Measurements from ENCODE around the gene HERC3. TPM values are rescaled to one million over a fixed set of nuclear protein-coding genes. Genes with fewer than 3 reads are reported as not detected.

HERC3 gene
- total RNA-seq, 1 experiment from 2014 or later = 17.3 TPM

DNA sequence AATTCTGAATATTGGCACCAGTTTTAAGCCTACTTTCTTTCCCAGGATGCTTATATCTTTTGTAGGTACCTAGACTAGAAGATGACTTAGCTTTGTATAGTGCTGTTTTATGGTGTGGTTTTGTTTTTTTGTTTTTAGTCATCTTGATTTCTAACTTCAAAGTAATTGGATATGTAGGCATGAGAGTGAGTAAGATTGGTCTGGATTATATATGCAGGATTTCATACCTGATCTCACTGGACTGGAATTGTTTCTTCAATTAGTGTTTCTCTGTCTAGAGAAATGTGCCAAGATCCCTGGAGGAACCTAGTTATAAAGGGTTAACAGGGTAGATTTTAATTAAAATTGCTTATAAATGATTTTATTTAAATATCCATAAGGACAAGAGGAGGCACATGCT is 82.3 kb downstream of the HERC3 start:
- H3K4me1 Mint-ChIP-seq (ENCODE audit: low read depth, unreplicated experiment) = no peaks in the 10 kb centered on the region
- no peak for TF ChIP-seq CTCF (IDR thresholded peaks at IDR 0.05; ENCODE audit: unreplicated experiment)
- intact Hi-C loops (cut with micrococcal nuclease; ENCODE audit: unreplicated experiment) = no loop called here
- BruUV-seq (replicated peaks) = no TSS peak
- H3K27ac Mint-ChIP-seq (ENCODE audit: unreplicated experiment) = no peak overlapping the region
- no peaks in the 10 kb centered on the region for H3K36me3 Mint-ChIP-seq (ENCODE audit: insufficient read depth, unreplicated experiment)
- H3K9me3 Mint-ChIP-seq (ENCODE audit: low read depth, unreplicated experiment) = no peaks in the 10 kb centered on the region
- no peak for DNase-seq
- CTCF ChIA-PET = no interaction called here
- no peak overlapping the region for H3K4me3 Mint-ChIP-seq (ENCODE audit: low read depth, unreplicated experiment)
- H3K27me3 Mint-ChIP-seq (ENCODE audit: unreplicated experiment) = no peaks in the 10 kb centered on the region

GRCh38 chr4:88674979-88675378 is 82.7 kb downstream of the HERC3 start:
- no TSS peak for BruUV-seq (replicated peaks)
- no peaks in the 10 kb centered on the region for H3K27me3 Mint-ChIP-seq (ENCODE audit: unreplicated experiment)
- no peaks in the 10 kb centered on the region for H3K36me3 Mint-ChIP-seq (ENCODE audit: insufficient read depth, unreplicated experiment)
- no peaks in the 10 kb centered on the region for H3K4me1 Mint-ChIP-seq (ENCODE audit: low read depth, unreplicated experiment)
- no peaks in the 10 kb centered on the region for H3K9me3 Mint-ChIP-seq (ENCODE audit: low read depth, unreplicated experiment)
- H3K27ac Mint-ChIP-seq (ENCODE audit: unreplicated experiment) = no peak overlapping the region
- TF ChIP-seq CTCF (IDR thresholded peaks at IDR 0.05; ENCODE audit: unreplicated experiment) = no peak
- intact Hi-C loops (cut with micrococcal nuclease; ENCODE audit: unreplicated experiment) = no loop called here
- no peak for DNase-seq
- no peak overlapping the region for H3K4me3 Mint-ChIP-seq (ENCODE audit: low read depth, unreplicated experiment)
- CTCF ChIA-PET = interaction anchor here (1.0 kb wide), 1 partner anchor 127 kb away, joined by 3 read pairs; no protein-coding TSS in a partner anchor

DNA sequence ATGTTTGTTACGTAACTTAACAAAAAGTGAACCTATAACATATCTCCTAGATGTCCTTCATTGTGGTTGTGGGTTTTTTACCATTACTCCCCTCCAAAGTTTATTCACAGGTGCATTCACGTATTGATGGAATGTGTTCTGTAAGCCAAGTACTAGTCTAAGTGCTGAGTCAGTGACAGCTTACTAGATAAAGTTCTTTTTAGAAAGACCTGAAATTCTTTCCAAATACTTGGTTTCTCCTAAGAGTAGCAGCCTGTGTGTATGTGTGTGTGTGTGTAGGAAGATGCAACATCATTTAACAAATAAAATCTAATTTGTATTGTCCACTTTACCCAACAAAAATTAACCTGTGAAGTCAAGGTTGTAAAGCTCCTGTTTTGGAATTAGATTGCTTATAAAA is 83.3 kb downstream of the HERC3 start:
- no peak for DNase-seq
- H3K4me3 Mint-ChIP-seq (ENCODE audit: low read depth, unreplicated experiment) = no peak overlapping the region
- intact Hi-C loops (cut with micrococcal nuclease; ENCODE audit: unreplicated experiment) = no loop called here
- no peaks in the 10 kb centered on the region for H3K36me3 Mint-ChIP-seq (ENCODE audit: insufficient read depth, unreplicated experiment)
- no peaks in the 10 kb centered on the region for H3K4me1 Mint-ChIP-seq (ENCODE audit: low read depth, unreplicated experiment)
- no peak for TF ChIP-seq CTCF (IDR thresholded peaks at IDR 0.05; ENCODE audit: unreplicated experiment)
- H3K27me3 Mint-ChIP-seq (ENCODE audit: unreplicated experiment) = no peaks in the 10 kb centered on the region
- H3K9me3 Mint-ChIP-seq (ENCODE audit: low read depth, unreplicated experiment) = no peaks in the 10 kb centered on the region
- no peak overlapping the region for H3K27ac Mint-ChIP-seq (ENCODE audit: unreplicated experiment)
- CTCF ChIA-PET = interaction anchor here (1.0 kb wide), 1 partner anchor 126 kb away, joined by 3 read pairs; no protein-coding TSS in a partner anchor
- no TSS peak for BruUV-seq (replicated peaks)

DNA sequence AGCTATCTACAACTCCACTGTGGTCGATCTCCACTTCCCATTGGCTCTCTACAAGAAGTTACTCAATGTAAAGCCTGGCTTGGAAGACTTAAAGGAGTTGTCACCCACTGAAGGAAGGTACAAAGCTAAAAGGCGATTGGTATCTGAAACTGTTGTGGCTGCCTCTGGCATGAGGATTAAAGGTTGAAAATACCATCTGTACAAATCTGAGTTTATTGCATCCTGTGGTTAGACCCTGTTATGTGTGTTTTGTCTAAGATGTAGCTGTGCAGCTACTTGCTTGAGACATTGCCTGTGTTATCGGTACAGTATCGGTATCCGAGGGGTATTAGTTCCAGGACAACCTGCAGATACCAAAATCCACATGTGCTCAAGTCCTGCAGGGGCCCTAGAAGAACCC is 88.9 kb downstream of the HERC3 start:
- no peak for TF ChIP-seq CTCF (IDR thresholded peaks at IDR 0.05; ENCODE audit: unreplicated experiment)
- BruUV-seq (replicated peaks) = no TSS peak
- Mint-ChIP-seq H3K36me3 (ENCODE audit: insufficient read depth, unreplicated experiment) (no peaks in the 10 kb centered on the region), H3K27me3 (ENCODE audit: unreplicated experiment) (no peaks in the 10 kb centered on the region), H3K9me3 (ENCODE audit: low read depth, unreplicated experiment) (no peaks in the 10 kb centered on the region), H3K4me1 (ENCODE audit: low read depth, unreplicated experiment) (no peaks in the 10 kb centered on the region), H3K27ac (ENCODE audit: unreplicated experiment) (no peak overlapping the region), H3K4me3 (ENCODE audit: low read depth, unreplicated experiment) (no peak overlapping the region)
- intact Hi-C loops (cut with micrococcal nuclease; ENCODE audit: unreplicated experiment) = no loop called here
- CTCF ChIA-PET = no interaction called here
- DNase-seq = no peak

Measured in Calu3 (cell line).